Sigmoid colon (tissue), 4 donors: ENCODE measurements around the gene SYT7.

ENCODE experiments used
- EP300 ChIP-seq, 4 donors: sonication (generic); formaldehyde crosslinking; IDR thresholded peaks; one replicate each; pipeline ENCODE4 v1.6.1; 2017; ENCODE audit warnings: antibody characterized with exemption in 4 of 4
- POLR2A ChIP-seq, 2 donors: fragments of 450-650 bp; IDR thresholded peaks; one replicate each; pipeline ENCODE4 v1.6.1; 2016; ENCODE audit warnings: antibody characterized with exemption in 2 of 2, mild to moderate bottlenecking in 2 of 2, moderate library complexity in 2 of 2
- POLR2AphosphoS5 ChIP-seq, 4 donors: sonication (generic); formaldehyde crosslinking; IDR thresholded peaks; one replicate each; pipeline ENCODE4 v1.6.1; 2017; ENCODE audit warnings: antibody characterized with exemption in 4 of 4
- TF ChIP-seq, protein P1 (sequence below), 4 experiments: fragments of 450-650 bp in 3 of 4; fragments of 200-600 bp in 1 of 4; IDR thresholded peaks; one replicate each; pipeline ENCODE4 v1.5.1; 2016 to 2019; ENCODE audit warnings: antibody characterized with exemption in 4 of 4, mild to moderate bottlenecking in 3 of 4, moderate library complexity in 2 of 4

DNA sequence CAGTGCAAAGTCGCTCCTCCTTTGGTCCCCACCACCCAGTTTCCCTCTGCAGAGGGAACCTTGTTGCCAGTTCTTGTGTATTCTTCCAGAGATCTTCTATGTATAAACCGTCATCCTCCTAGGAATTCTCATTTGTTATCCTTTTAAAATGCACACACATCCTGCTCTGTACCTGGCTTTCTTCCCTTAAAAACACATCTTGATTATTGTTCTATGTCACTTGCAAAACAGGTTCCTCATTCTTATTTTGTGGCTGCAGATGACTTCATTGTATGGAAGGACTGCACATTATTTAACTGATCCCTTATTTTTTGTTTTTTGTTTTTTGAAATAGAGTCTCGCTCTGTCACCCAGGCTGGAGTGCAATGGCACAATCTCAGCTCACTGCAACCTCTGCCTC, 26.6 kb upstream of the SYT7 start:
- TF ChIP-seq, protein P1, sequence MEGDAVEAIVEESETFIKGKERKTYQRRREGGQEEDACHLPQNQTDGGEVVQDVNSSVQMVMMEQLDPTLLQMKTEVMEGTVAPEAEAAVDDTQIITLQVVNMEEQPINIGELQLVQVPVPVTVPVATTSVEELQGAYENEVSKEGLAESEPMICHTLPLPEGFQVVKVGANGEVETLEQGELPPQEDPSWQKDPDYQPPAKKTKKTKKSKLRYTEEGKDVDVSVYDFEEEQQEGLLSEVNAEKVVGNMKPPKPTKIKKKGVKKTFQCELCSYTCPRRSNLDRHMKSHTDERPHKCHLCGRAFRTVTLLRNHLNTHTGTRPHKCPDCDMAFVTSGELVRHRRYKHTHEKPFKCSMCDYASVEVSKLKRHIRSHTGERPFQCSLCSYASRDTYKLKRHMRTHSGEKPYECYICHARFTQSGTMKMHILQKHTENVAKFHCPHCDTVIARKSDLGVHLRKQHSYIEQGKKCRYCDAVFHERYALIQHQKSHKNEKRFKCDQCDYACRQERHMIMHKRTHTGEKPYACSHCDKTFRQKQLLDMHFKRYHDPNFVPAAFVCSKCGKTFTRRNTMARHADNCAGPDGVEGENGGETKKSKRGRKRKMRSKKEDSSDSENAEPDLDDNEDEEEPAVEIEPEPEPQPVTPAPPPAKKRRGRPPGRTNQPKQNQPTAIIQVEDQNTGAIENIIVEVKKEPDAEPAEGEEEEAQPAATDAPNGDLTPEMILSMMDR (IDR thresholded peaks at IDR 0.05) = no peak
- TF ChIP-seq POLR2A (IDR thresholded peaks at IDR 0.05) = no peak
- TF ChIP-seq POLR2AphosphoS5 (IDR thresholded peaks at IDR 0.05) = no peak
- no peak for TF ChIP-seq EP300 (IDR thresholded peaks at IDR 0.05)
